ENCODE data around the gene KHK.
A peak's percentile ranks its signal among the peaks of the same experiment; 100 is the strongest.

Gene KHK

DNA sequence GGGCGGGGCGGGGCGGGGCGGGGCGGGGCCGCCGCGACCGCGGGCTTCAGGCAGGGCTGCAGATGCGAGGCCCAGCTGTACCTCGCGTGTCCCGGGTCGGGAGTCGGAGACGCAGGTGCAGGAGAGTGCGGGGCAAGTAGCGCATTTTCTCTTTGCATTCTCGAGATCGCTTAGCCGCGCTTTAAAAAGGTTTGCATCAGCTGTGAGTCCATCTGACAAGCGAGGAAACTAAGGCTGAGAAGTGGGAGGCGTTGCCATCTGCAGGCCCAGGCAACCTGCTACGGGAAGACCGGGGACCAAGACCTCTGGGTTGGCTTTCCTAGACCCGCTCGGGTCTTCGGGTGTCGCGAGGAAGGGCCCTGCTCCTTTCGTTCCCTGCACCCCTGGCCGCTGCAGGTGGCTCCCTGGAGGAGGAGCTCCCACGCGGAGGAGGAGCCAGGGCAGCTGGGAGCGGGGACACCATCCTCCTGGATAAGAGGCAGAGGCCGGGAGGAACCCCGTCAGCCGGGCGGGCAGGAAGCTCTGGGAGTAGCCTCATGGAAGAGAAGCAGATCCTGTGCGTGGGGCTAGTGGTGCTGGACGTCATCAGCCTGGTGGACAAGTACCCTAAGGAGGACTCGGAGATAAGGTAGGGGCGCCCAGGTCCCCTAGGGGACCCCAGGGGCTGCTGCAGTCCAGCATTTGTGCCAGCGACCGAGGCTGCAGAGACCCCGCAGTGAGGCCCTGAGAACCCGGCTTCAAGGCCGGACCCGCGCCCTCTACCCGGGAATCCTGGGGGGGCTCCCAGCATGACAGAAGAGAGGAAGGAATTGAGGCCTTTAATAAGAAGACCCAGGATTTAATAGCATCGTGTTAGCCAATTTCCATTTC is at the start of gene KHK:
KHK (plus strand) TSS at position 49 of the 870 bp plus-strand sequence; CDS start at position 537, 488 bp downstream.
- peak within 1 kb of the TSS; percentile 45 for H3K4me3 ChIP-seq (replicated peaks; ENCODE audit: low read depth, low read length)
- DNase-seq (ENCODE audit: low read depth) = no peak
- TF ChIP-seq, protein P1, sequence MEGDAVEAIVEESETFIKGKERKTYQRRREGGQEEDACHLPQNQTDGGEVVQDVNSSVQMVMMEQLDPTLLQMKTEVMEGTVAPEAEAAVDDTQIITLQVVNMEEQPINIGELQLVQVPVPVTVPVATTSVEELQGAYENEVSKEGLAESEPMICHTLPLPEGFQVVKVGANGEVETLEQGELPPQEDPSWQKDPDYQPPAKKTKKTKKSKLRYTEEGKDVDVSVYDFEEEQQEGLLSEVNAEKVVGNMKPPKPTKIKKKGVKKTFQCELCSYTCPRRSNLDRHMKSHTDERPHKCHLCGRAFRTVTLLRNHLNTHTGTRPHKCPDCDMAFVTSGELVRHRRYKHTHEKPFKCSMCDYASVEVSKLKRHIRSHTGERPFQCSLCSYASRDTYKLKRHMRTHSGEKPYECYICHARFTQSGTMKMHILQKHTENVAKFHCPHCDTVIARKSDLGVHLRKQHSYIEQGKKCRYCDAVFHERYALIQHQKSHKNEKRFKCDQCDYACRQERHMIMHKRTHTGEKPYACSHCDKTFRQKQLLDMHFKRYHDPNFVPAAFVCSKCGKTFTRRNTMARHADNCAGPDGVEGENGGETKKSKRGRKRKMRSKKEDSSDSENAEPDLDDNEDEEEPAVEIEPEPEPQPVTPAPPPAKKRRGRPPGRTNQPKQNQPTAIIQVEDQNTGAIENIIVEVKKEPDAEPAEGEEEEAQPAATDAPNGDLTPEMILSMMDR (IDR thresholded peaks at IDR 0.05; ENCODE audit: low read length, missing control alignments) = no peak

DNA sequence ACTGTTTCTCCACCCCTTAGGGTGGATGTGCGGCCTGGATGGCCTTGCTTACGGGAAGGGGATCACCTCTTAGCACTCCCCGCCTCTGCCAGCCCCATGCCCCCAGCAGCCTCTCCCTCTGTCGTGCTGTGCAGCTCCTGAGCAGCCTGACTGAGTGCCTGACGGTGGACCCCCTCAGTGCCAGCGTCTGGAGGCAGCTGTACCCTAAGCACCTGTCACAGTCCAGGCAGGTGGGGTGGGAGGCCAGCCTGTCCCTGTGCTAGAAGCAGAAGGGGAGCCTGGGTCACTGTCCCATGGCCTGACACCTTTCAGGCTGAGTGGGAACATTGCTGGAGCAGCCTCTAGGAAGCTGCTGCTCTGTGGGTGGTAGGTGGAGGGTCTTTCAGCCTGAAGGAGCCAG is 48.6 kb upstream of the KHK start:
- H3K4me3 ChIP-seq (replicated peaks; ENCODE audit: low read depth, low read length) = no peak overlapping the region
- no peak for DNase-seq (ENCODE audit: low read depth)
- TF ChIP-seq, protein P1 (IDR thresholded peaks at IDR 0.05; ENCODE audit: low read length, missing control alignments) = no peak

DNA sequence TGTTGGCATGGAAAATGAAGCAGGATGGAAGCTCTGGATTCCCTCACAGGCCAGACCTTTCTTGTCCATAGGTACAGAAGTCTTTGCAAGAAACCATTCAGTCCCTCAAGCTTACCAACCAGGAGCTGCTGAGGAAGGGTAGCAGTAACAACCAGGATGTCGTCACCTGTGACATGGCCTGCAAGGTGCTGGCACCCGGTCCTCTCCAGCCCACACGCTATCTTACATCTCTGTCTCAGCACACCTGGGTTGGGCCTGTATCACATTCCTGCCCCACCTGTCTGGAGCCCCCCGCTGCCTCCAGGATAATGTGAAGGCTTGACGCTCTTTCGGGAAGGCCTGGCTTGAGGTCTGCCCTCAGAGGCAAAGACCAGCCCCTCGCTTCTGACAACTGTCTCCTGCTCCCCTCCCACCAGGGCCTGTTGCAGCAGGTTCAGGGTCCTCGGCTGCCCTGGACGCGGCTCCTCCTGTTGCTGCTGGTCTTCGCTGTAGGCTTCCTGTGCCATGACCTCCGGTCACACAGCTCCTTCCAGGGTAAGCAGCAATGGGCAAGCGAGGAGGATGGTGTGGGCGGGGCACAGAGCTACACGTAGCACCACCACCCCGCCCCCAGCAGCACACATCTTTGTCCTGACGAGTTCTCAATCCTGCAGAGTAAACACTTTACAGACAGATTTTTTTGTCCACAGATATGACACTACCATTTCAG is 47.8 kb upstream of the KHK start:
- TF ChIP-seq, protein P1 (IDR thresholded peaks at IDR 0.05; ENCODE audit: low read length, missing control alignments) = no peak
- no peak overlapping the region for H3K4me3 ChIP-seq (replicated peaks; ENCODE audit: low read depth, low read length)
- DNase-seq (ENCODE audit: low read depth) = no peak

DNA sequence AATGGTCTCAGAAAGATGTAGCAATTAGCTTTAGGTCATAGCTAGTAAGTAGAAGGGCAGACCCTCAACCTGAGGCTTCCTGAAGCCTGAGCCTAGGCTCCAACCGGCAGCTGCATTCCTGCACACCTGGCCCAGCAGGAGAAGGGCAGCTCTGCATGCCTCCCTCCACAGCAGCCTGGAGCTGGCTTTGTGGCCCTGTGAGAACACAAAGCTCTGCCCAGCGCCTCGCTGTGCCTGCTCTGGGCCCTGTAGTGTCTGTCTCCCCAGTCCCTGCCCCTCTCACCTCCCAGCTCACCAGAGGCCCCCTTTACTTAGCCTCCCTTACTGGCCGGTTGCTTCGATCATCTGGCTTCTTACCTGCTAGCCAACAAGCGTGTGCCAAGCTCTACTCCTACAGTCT is 47.1 kb upstream of the KHK start:
- TF ChIP-seq, protein P1 (IDR thresholded peaks at IDR 0.05; ENCODE audit: low read length, missing control alignments) = no peak
- no peak overlapping the region for H3K4me3 ChIP-seq (replicated peaks; ENCODE audit: low read depth, low read length)
- DNase-seq (ENCODE audit: low read depth) = no peak

DNA sequence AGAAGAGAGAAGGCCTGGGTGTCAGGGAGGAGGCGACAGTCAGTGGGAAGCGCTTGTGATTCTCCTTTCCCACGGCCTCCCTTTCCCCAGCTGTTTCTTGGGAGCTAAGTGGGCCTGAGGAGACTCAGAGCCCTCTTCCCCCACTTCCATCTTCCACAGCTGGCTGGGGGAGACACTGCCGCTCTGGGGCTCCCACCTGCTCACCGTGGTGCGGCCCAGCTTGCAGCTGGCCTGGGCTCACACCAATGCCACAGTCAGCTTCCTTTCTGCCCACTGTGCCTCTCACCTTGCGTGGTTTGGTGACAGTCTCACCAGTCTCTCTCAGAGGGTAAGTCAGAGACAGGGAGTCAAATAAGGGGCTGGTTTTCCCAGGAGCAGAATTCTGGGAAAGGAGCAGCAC is 46.7 kb upstream of the KHK start:
- DNase-seq (ENCODE audit: low read depth) = no peak
- H3K4me3 ChIP-seq (replicated peaks; ENCODE audit: low read depth, low read length) = no peak overlapping the region
- TF ChIP-seq, protein P1 (IDR thresholded peaks at IDR 0.05; ENCODE audit: low read length, missing control alignments) = no peak

DNA sequence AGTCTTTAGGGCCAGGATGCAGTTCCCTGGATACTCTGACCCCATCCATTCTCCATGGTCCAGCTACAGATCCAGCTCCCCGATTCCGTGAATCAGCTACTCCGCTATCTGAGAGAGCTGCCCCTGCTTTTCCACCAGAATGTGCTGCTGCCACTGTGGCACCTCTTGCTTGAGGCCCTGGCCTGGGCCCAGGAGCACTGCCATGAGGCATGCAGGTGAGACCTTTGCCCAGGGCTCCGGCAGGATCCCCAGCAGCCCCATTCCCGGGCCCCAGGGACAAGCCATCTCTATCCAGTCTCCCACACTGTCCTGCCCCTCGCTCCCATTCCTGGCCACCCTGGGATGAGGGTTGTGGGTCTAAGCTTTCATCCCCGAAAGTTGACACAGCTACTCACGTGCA is 46.3 kb upstream of the KHK start:
- TF ChIP-seq, protein P1 (IDR thresholded peaks at IDR 0.05; ENCODE audit: low read length, missing control alignments) = no peak
- no peak overlapping the region for H3K4me3 ChIP-seq (replicated peaks; ENCODE audit: low read depth, low read length)

More for the DNA sequence above, 46.3 kb upstream of the KHK start:
- no peak for DNase-seq (ENCODE audit: low read depth)

All from fibroblast of pulmonary artery (primary cell).